IPS DF 19.7 (cell line): Measurements from ENCODE around the gene VCAN.
A peak's percentile ranks its signal among the peaks of the same experiment; 100 is the strongest.

ENCODE experiments used
- DNase-seq: peaks from one replicate; pipeline ENCODE4 v3.0.0-alpha.2; 2013; ENCODE audit warnings: low read depth, low spot score

The VCAN gene

DNA sequence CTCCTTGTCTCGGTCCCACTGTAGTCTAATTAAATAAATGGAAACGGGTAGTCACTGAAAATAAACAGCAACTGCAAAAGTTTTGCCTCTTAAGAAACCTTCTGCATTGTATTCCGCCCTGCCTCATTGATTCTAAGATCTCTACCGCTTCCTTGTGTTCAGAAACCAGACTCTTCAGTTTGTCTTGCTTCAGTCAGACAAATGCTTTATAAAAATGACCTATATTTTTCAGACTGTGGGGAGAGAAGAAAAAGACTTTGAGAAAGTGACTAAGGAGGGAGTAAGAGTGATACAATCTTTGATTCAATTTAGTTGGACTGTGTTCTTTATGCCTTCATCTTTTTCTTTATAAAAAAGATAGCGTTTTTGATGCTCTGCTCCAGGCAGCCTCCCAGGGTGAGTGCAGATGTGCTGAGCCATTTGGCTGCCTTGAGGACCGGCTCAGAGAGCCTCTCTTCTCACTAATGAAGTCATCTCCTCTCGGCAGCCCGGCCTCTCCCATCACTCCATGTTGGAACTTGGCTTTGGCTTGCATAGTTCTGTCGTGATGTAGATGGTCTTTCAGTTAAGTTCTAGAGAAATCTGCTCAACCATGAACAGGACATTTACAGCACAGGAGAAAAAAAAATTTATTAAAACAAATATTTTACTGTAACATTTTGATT lies 4.0 kb upstream of the VCAN start:
- DNase-seq, result no peak

DNA sequence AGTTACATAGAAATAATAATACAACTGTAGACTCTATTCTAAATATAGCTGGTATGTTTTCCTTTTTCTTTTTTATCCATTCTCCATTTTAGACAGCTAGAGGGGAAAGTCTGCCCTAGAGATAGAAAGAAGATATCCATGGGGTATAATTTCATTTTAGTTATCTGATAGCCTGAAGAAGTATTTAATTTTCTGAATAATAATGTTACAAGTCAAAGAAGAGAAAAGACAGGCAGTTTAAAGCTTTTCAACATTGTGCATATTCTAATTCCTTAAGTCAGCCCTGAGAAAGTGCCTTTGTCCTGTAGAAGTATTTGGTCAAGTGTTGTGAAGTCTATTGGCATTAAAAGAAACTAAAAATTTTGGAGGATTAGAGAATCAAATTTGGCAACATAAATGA lies 2.5 kb upstream of the VCAN start:
- DNase-seq, result no peak

DNA sequence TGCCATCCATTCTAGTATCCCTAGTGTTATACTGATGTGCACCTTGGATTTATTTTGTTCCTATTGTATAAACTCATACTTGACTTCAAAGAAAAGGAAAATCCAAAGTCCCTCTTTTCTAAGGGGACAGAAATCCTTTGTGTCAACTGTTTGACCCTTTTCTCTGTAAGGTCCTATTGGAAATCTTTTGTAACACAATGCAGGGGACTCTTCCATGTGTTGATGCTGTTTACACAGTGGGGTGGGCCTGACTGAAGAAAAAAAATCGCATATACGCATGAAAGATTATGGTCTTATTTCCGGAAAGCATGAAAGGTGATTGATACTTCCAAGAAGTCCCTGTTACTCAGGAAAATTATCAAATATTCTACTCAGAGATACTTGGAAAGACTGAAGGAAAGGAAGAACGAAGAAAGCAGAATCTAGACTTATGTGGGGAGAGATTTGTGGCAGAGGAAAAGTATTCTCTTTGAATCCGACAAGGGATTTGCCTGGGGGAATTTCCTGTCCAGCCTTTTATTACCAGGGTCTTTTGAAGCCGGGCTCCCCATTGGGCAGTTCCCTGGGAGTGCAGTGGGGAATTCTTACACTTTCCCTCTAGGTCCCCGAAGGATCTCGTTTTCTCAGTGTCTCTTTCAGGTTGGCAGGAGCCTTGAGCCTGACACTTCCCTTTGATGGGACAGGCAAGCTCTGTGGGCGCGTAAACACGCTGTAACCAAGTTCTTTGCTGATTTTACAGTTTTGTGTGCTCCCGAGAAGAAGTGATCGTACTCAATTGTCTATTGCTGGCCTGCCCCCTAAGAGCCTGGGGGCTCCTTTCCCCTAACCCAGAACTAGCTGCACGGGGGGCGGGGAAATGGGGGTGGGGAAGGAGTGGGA lies 779 bp upstream of the VCAN start:
- no peak for DNase-seq

DNA sequence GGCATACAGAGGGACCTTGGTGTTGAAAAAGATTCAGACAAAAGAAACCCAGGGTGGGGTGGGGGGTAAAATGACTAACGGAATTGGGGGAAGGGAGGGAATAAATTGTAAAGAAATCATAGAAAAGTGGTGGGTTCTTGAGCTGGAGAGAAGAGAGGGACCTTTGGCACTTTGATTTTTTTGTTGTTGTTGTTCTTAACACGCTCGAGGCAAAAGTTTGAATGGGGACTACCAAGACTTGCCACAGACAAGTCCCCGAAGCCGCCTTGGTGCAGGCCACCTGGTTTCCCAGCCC lies 616 bp downstream of the VCAN start:
- no peak for DNase-seq

DNA sequence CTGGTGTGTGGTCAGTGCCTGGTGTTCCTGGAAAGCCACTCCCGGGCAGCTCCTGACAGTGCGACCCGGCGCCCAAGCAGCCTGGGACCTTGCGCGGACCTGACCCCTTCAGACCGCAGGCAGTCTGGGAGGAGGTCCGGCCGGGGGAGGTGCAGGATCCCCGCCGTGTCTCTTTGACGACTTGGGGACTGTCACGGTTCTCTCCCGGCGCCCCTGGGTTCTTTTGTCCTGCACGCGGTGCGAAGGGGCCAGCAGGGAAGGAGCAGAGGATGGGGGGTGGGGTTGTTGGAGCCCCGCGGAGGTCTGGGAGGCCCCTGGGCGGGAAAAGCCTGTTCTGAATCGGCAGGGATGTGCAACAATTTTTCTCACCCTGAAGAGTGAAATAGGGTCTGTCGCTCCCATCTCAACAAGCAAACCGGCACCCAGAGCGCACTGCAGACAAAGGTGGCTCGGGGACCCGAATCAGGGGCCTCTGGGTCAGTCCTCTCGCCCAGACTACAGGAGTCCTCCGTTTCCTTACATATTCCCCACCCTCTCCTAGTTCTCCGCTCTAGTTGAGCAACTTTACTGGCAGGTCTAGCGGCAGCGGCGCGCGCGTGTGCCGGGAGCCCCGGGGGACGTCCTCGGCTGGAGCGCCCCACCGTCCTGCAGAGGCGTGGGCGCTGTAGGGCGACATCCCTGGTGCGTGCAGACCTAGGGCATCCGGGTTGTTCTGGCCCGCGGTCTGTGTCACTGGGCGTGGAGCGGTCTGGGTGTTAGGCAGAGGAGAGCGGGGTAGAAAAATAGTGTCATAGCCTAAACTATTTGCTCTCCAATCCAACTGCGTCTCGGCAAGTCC lies 1.2 kb downstream of the VCAN start:
- no peak for DNase-seq

DNA sequence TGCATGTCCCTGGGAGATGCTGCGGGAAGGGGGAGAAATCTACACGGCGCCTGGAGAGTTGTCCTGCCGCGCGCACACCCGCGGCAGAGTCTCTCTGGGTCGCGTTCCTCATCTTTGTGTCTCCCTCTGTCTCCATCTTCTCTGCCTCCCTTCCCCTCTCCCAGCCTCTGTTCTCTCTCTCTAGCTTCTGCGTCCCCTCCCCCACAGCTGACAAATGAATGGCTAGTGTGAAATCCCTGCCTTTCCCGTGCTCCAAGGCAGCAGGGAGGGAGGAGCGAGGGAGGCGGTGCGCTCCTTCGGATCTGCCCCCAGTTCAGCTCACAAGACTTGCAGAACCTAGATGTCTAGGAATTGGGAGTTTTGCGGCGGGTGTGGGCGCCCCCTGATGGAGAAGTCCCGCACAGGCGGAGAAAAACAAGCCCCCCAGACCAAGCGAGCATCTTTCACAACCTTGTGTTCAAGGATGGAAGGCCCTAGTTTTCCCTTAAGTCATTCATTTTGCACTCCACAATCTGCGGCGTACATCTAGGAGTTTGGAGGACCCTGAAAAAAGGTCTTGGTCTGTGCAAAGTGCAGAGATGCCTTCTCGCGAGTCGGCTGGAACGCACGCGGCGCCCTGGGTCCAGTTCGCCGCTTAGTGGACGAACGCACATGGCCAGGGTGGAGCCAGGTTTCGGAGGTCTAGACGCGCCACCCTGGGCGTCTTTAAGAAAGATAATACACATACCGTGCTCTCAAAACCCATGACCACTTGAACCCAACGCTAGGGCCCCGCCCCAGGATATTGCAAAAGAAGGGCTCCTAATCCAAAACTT lies 2.0 kb downstream of the VCAN start:
- DNase-seq, result peak; percentile 97

DNA sequence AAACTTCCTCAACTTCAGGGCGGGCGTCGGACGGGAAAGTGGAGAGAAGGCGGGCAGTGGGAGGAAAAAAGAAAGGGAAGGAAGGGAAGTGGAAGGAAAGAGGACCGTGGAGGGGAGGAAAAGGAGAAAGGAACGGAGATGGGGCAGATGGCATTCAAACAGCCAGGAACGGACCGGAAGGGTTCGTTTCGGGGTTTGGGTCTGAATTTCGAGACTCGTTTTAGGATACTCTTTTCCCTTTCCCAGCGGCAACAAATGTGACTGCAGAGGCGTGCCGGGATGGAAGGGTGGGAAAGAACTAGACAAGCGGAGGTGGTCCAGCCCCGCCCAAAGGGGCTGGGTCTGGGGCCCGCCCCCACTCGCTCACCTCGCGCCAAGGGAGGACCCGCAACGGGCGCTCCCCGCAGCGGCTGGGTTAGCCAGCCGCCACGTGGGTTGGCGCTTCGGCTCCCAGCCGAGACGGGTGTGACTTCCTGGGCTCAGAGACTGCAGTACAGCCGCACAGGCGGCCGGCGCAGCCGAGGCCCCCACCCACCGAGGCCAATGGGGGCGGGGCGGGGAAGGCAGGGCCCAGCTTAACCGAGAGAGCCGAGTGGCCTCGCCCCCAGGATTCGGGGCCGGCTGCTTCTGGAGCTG lies 2.7 kb downstream of the VCAN start:
- DNase-seq, result peak; percentile 86

DNA sequence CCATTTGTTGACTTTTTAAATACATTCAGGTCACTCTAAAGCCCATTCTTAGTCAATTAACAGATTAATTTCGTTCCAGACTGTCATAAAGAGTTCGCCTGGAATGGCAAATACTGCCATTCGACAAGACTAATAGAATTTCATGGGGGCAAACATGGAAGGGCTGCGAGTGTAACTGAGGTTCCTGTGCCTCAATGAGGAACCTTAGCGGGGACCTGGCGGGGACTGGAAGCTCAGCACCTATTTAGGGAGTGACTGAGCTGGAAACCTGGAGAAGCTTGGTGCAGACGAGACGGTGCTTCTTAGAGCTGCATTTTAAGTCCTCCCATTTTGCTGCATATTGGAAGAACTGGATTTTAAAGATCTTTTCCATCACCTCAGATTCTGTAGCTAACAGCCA lies 3.4 kb downstream of the VCAN start:
- no peak for DNase-seq

DNA sequence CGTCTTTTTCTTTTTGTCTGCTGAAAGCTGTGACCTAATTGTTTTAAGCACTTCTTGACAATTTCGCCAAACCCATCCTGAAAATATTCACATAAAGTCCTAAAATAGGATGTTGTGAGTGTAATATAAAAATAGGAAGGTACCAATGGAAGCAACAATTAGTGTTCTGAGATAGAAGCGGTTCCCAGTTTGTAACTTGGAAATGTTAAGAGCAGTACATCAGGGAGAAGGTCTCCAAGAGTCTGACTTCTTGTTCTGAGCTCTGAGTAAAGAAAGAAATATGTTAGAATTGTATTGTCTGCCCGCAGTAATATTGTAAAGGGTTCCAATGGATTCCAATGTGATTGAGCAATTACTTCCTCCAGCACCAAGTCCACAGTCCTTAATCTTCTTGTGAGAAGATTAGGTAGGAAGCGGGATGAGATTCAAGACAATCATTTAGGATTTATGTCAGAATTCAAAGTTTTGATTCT lies 3.9 kb downstream of the VCAN start:
- no peak for DNase-seq

DNA sequence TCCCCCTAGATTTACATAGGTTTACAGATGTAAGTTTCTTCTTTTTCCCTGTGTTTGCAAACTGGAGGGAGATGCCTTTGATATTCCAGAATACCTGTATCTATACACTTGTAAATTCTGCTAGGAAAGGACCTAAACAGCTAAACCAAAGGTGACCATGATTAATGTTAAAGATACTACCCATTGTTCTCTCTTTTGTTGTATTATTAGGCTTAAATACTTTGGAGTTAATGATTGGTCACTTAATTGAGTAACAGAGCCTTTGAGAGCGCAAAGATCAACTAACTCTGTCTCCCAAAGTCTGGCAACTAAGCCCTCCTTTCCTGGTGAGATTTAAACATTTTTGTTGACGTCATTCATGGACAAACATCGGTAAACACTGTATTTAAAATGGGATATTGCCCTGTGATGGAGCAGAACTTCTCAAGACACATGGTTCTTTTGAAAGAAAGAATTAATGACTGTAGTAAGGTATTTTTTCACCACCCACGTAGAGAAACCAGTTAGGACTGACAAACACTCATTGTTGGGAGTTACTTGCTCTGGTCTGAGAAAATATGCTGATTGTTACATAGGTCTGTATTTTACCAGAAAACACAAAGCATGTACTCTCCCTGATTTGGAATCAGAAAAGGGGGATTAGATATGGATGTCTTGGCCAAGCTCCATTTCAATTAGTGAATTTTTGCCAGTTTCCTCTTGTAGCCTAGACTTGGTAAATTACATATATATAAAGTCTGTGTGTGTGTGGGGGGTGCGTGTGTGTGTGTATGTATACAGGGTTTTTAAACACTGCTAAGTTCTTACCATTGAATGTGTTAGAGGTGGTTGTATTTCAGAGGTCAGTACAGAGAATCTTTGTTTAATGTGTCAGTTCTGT lies 4.6 kb downstream of the VCAN start:
- no peak for DNase-seq

DNA sequence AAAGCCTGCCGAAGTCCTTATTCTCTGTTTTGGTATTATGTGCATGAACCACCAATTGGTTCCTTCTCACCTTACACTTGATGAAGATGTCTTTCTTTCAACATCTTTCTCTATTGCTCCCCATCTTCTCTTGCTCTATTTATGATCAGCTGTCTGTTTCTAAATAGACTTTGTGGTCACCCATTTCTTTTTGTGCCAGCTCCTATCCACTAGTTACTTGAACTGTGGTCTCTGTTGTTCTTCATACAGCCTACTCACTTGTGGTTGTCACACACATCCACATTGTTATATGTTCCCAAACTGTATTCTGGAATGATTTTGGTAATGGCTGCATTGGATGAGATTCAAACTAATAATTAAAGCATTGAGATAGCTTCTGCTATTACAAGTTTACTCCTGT lies 11.4 kb downstream of the VCAN start:
- no peak for DNase-seq

DNA sequence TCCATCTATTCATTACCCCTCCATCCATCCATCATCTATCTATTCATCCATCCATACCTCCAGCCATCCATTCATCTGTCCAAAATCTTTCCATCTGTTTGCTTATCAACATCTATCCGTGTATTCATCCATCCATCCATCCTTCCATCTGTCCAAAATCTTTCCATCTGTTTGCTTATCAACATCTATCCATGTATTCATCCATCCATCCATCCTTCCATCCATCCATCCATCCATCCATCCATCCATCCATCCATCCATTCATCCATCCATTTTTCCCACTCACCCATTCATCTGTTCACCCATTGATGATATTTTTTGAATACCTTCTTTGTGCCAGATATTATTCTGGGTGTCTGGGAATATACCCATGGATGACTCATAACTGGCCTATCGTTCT lies 12.8 kb downstream of the VCAN start:
- DNase-seq, result no peak

DNA sequence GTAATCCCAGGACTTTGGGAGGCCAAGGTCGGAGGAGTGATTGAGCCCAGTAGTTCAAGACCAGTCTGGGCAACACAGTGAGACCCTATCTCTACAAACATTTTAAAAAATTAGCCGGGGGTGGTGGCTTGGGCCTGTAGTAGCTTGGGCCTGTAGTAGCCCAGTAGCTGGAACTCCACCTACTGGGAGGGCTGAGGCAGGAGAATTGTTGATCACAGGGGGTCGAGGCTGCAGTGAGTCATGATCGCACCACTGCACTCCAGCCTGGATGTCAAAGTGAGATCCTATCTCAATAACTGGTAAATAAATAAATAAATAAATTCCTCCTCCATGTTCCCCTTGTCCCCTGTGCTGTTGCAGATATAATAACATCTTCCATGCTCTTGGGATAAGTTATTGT lies 14.3 kb downstream of the VCAN start:
- no peak for DNase-seq

DNA sequence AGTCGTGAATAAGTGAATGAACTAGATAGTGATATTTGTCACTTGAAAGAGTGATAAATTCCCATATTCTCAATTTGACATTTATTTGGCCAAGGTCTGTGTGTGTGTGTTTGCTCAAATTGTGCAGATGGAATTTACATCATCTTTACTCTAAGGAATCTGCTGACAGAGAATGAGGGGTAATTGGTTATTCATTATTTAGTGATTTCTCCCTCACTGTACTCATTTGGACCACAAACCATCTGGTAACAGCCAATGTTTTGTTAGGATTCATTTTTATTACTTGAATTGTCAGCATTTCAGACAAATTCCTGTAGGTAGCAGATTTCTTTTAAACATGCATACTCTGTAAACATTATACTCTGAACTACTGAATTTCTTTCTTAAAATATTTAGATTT lies 15.6 kb downstream of the VCAN start:
- DNase-seq, result no peak

DNA sequence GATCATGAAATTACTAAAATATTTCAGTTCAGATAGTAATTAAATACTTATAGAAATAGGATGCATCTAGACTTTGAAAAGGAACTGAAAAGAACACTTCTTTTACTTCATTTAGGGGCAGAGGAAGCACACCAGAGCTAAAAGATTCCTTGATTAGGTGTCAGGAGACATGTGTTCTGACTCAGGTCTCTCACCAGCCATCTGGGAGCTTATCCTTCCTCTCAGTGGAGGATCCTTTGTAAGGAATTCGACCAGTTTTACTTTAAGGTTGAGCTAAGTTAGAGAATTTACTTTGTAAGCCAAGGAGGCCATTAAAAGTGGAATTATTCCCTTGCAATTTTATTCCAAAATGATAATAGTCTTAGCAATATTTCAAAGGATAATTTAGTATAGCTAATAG lies 16.7 kb downstream of the VCAN start:
- DNase-seq, result no peak

DNA sequence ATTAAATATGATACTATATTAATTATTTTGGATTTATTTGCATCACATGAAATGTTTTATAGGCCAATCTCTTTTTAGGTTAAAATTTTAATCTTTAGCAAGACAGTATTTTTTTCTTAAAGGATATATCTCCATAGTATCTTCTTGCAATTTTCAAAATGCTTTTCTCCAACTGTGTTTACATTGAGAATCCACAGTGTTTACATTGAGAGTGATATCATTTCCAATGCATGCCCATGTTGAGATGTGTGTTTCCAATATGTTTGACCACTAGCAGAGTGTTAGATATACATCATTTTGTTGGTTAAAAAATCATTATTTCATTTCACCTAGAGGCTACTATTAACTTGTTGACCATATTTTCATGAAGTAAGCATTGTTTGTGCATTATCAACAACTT lies 17.3 kb downstream of the VCAN start:
- no peak for DNase-seq

DNA sequence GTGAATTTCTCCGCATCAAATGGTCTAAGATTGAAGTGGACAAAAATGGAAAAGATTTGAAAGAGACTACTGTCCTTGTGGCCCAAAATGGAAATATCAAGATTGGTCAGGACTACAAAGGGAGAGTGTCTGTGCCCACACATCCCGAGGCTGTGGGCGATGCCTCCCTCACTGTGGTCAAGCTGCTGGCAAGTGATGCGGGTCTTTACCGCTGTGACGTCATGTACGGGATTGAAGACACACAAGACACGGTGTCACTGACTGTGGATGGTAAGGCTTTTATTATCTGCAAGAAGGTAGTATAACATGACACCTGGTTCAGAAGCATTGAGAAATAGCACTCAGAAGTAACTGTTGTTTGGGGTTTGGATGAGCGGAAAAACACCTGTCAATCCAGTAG lies 18.7 kb downstream of the VCAN start:
- no peak for DNase-seq

DNA sequence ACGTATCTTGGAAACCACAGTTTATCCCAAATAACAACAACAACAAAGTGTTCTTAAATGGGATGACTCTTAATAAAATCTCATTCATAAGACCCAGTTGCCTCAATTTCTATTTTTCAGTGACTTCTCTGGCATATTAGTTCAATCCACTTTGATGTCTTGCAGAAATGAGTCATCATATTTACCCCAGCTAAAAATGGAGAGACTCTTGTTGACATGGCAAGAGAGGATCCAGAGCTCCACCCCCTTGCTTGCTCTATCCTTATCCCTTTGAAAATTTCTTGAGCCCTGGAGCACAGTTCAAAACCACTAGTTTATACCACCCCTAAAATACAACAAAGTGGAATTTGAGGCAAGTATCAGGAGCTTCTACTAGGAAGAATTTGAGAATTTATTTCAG lies 20.8 kb downstream of the VCAN start:
- DNase-seq, result no peak

DNA sequence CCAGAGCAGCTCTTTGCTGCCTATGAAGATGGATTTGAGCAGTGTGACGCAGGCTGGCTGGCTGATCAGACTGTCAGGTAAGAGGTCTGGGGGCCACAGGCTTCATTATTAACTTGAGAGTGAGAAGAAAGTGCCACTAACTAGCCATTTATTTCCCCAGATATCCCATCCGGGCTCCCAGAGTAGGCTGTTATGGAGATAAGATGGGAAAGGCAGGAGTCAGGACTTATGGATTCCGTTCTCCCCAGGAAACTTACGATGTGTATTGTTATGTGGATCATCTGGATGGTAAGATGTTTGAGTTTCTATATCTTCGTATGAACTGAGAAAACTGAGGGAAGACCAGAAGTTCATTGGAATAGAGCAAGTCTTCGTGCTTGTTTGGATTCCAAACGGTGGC lies 22.1 kb downstream of the VCAN start:
- DNase-seq, result no peak

DNA sequence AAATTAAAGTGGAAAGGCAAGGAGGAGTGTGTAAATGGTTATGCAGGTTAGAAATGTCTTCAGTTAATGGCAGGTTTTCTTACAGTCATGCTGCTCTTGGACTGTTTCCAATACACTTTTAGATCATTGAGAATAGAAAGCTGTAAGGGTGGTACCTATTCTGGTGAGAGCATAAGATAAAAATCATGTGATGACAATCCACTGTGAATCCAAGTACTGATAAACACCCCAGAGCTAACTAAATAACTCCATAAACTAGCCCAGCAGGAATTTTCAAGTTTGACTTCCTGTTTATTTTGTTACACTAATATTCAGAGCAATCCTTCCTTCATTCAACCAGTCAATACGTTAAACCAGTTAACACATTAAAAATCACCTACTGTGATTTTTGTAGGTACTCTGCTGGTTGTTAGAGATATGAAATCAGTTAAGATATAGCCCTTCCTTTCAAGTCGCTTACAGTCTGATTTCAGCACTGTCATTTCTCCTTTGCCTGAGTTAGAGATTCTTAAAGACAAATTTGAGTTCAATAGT lies 22.6 kb downstream of the VCAN start:
- DNase-seq, result no peak
